K562 (cell line): Measurements from ENCODE around the gene DBF4B. TPM values are rescaled to one million over a fixed set of nuclear protein-coding genes. Genes with fewer than 3 reads are reported as not detected.

ENCODE experiments used
- ATAC-seq: fragments of 200-7000 bp; cut with Tn5 transposase; 3 replicates; pipeline ENCODE4 v1.9.1; 2020; ENCODE audit warnings: moderate library complexity
- BruUV-seq: library from RNA; stranded (reverse); fragments of 400-500 nt; replicated peaks from 2 replicates; lab custom pipeline; 2021; lab: Mats Ljungman, UMichigan
- CTCF ChIA-PET: fragments of 300-600 bp; formaldehyde crosslinking; extraction: SDS; loops from one replicate; lab custom pipeline; 2021; ENCODE audit warnings: low intra/inter-chr PET ratio; lab: Yijun Ruan, JAX
- POLR2A ChIA-PET: fragments of 300-600, 350-650 bp; sonication (Branson Sonifier 250); formaldehyde crosslinking; extraction: SDS; loops from one replicate; lab custom pipeline; 2021; ENCODE audit warnings: antibody characterized with exemption, inconsistent platforms; lab: Yijun Ruan, JAX
- DNase-seq, 4 experiments: peaks; one replicate each; pipeline versions ENCODE4 v3.0.0 to v3.0.0-alpha.2; 2011 to 2018; ENCODE audit warnings: low spot score in 3 of 4, mixed read lengths in 3 of 4; ENCODE audit errors: extremely low read depth in 1 of 4
- FAIRE-seq: peaks from 2 replicates; lab custom pipeline; 2011; peaks lifted over from hg19 to GRCh38; lab: Jason Lieb, UNC
- H2AFZ ChIP-seq: 2 replicates; pipeline ENCODE4 v1.6.0; 2011; ENCODE audit warnings: low read depth, low read length, control low read depth, inconsistent platforms
- H3K27ac ChIP-seq: fragments of 200-600 bp; 3 replicates; pipeline ENCODE4 v1.8.0; 2011; ENCODE audit warnings: low read depth, mild to moderate bottlenecking, control low read depth, inconsistent platforms, low read length, moderate library complexity, mixed read lengths; ENCODE audit errors: extremely low read depth
- H3K27me3 ChIP-seq, 2 experiments: fragments of 300-600 bp in 1 of 2; 2 replicates in 1 of 2; 3 replicates in 1 of 2; pipeline versions ENCODE4 v1.6.0 to v1.8.0; 2011; ENCODE audit warnings: inconsistent platforms in 2 of 2, low read length in 2 of 2, mild to moderate bottlenecking in 1 of 2, mixed read lengths in 1 of 2, moderate library complexity in 1 of 2; ENCODE audit not compliant: control insufficient read depth in 2 of 2, insufficient read depth in 2 of 2
- H3K36me3 ChIP-seq: fragments of 300-600 bp; 3 replicates; pipeline ENCODE4 v1.8.0; 2011; ENCODE audit warnings: mild to moderate bottlenecking, low read length, inconsistent platforms; ENCODE audit not compliant: control insufficient read depth, insufficient read depth
- H3K4me1 ChIP-seq, 2 experiments: fragments of 200-600 bp in 1 of 2; replicated peaks in 1 of 2; 2 replicates in 1 of 2; 3 replicates in 1 of 2; pipeline versions ENCODE4 v1.5.1 to v1.8.0; 2011; ENCODE audit warnings: inconsistent platforms in 2 of 2, low read length in 2 of 2, mild to moderate bottlenecking in 1 of 2, mixed read lengths in 1 of 2, moderate library complexity in 1 of 2; ENCODE audit not compliant: control insufficient read depth in 2 of 2, insufficient read depth in 2 of 2
- H3K4me2 ChIP-seq: 2 replicates; pipeline ENCODE4 v1.6.1; 2011; ENCODE audit warnings: low read length, control low read depth, inconsistent platforms, mixed read lengths; ENCODE audit not compliant: insufficient read depth
- H3K4me3 ChIP-seq: fragments of 200-600 bp; sonication (generic), shearing (Covaris generic); 2 replicates; pipeline ENCODE4 v1.5.1; 2016; ENCODE audit warnings: control low read depth, inconsistent platforms
- H3K79me2 ChIP-seq: fragments of 200-600 bp; 3 replicates; pipeline ENCODE4 v1.8.0; 2011; ENCODE audit warnings: low read length, inconsistent platforms; ENCODE audit not compliant: control insufficient read depth, insufficient read depth
- H3K9ac ChIP-seq, 2 experiments: 2 replicates each; pipeline versions ENCODE4 v1.6.0 to v1.6.1; 2011; ENCODE audit warnings: low read depth in 2 of 2, low read length in 2 of 2, control low read depth in 1 of 2, inconsistent platforms in 1 of 2, mild to moderate bottlenecking in 1 of 2, mixed read lengths in 1 of 2; ENCODE audit not compliant: insufficient read depth in 1 of 2
- H3K9me1 ChIP-seq: one replicate; pipeline ENCODE4 v1.6.0; 2011; ENCODE audit warnings: inconsistent platforms, mild to moderate bottlenecking, low read length, moderate library complexity; ENCODE audit not compliant: control insufficient read depth, insufficient read depth
- H3K9me3 ChIP-seq: replicated peaks from 2 replicates; pipeline ENCODE4 v1.5.1; 2011; ENCODE audit warnings: low read depth, low read length, inconsistent platforms; ENCODE audit not compliant: control insufficient read depth, insufficient read depth
- H4K20me1 ChIP-seq: replicated peaks from 2 replicates; pipeline ENCODE4 v1.6.1; 2011; ENCODE audit warnings: low read length, inconsistent platforms, mixed read lengths; ENCODE audit not compliant: control insufficient read depth, insufficient read depth
- BRD4 ChIP-seq: fragments of 200-600 bp; sonication (generic); IDR thresholded peaks from 2 replicates; pipeline ENCODE4 v1.6.1; 2017; ENCODE audit warnings: inconsistent platforms
- DNMT1 ChIP-seq: fragments of 450-650 bp; IDR thresholded peaks from 2 replicates; pipeline ENCODE4 v1.6.1; 2016; ENCODE audit warnings: antibody characterized with exemption, mild to moderate bottlenecking
- FOXJ3 ChIP-seq: sonication (generic); formaldehyde crosslinking; IDR thresholded peaks from 2 replicates; pipeline ENCODE4 v1.4.0; 2020; ENCODE audit warnings: mild to moderate bottlenecking, missing genetic modification reagents
- IRF2 ChIP-seq: sonication (generic); formaldehyde crosslinking; IDR thresholded peaks from 2 replicates; pipeline ENCODE4 v1.8.1; 2022; ENCODE audit warnings: mild to moderate bottlenecking, missing genetic modification reagents
- RAD51 ChIP-seq: fragments of 450-650 bp; IDR thresholded peaks from 2 replicates; pipeline ENCODE4 v1.7.1; 2016; ENCODE audit warnings: low read depth, mild to moderate bottlenecking, borderline replicate concordance
- RBM25 ChIP-seq: fragments of 200-400 bp; formaldehyde crosslinking; IDR thresholded peaks from 2 replicates; pipeline ENCODE4 v1.6.1; 2018; ENCODE audit warnings: low read length, low read depth, moderate library complexity; ENCODE audit not compliant: severe bottlenecking
- SMARCC2 ChIP-seq: fragments of 450-650 bp; IDR thresholded peaks from 2 replicates; pipeline ENCODE4 v1.6.1; 2017; ENCODE audit warnings: antibody characterized with exemption, moderate library complexity, mild to moderate bottlenecking, low read depth
- SNAPC5 ChIP-seq: fragments of 250-450 bp; sonication (Bioruptor Pico); IDR thresholded peaks from 2 replicates; pipeline ENCODE4 v1.8.0; 2021; ENCODE audit warnings: moderate library complexity, mild to moderate bottlenecking, inconsistent platforms
- TAF7 ChIP-seq: fragments of 450-650 bp; IDR thresholded peaks from 2 replicates; pipeline ENCODE4 v1.6.1; 2016; ENCODE audit warnings: missing genetic modification characterization, missing compliant biosample characterization
- THRAP3 ChIP-seq: fragments of 450-650 bp; IDR thresholded peaks from 2 replicates; pipeline ENCODE4 v1.6.1; 2016; ENCODE audit warnings: mild to moderate bottlenecking, inconsistent platforms, borderline replicate concordance
- TRIM24 ChIP-seq, 2 experiments: fragments of 450-650 bp; IDR thresholded peaks; 2 replicates each; pipeline ENCODE4 v1.6.1; 2016
- ZKSCAN1 ChIP-seq: fragments of 150-350 bp; IDR thresholded peaks from 2 replicates; pipeline ENCODE4 v1.6.1; 2016; ENCODE audit warnings: low read depth, low read length
- ZNF143 ChIP-seq: sonication (generic); formaldehyde crosslinking; IDR thresholded peaks from 2 replicates; pipeline ENCODE4 v1.9.0; 2022; ENCODE audit warnings: mild to moderate bottlenecking, missing genetic modification reagents
- ZNF280A ChIP-seq: fragments of 450-650 bp; IDR thresholded peaks from 2 replicates; pipeline ENCODE4 v1.6.1; 2018; ENCODE audit warnings: mild to moderate bottlenecking, low read depth; ENCODE audit not compliant: partially characterized antibody
- ZNF696 ChIP-seq: fragments of 250-450 bp; sonication (Bioruptor Pico); conservative IDR thresholded peaks from 2 replicates; pipeline ENCODE4 v1.4.0; 2020; ENCODE audit warnings: mild to moderate bottlenecking, moderate library complexity
- ZNF699 ChIP-seq: fragments of 250-450 bp; sonication (Bioruptor Pico); IDR thresholded peaks from 2 replicates; pipeline ENCODE4 v1.8.0; 2021; ENCODE audit warnings: mild to moderate bottlenecking, moderate library complexity; ENCODE audit not compliant: insufficient replicate concordance
- WGBS: fragments of 100-300 bp; shearing (Covaris generic); methylation state at CpG from one replicate; pipeline ENCODE4 v1.1.6; 2016; ENCODE audit warnings: low coverage, mixed read lengths; ENCODE audit not compliant: insufficient coverage; ENCODE audit errors: missing lambda C conversion rate; 5-methylcytosine and 5-hydroxymethylcytosine counted together
- in situ Hi-C: fragments of 300-500 bp; cut with MboI; formaldehyde crosslinking; loops from 4 replicates; pipeline ENCODE4 v1.15.0; 2018; ENCODE audit warnings: inconsistent platforms, mixed read lengths
- intact Hi-C: fragments of 100-400 bp; cut with micrococcal nuclease; formaldehyde crosslinking; loops from 2 replicates; pipeline ENCODE4 v1.14.2; 2022
- polyA plus RNA-seq, 8 experiments: library from polyadenylated mRNA; depleted of rRNA in 4 of 8; stranded (reverse) in 5 of 8; unstranded in 3 of 8; fragments of >200 nt; fragmentation: Nextera tagmentation in 2 of 8; fragmentation: Illumina TruSeq in 1 of 8; extraction: Ambion mirVana in 2 of 8; extraction: Trizol in 1 of 8; gene quantifications; 2 replicates each; pipeline versions ENCODE4 v1.2.1 to v1.2.3, GENCODE V29; 2011 to 2014; ENCODE audit warnings: inconsistent platforms in 1 of 8, missing spikeins in 1 of 8
- total RNA-seq, 7 experiments: library from RNA; depleted of rRNA in 6 of 7; stranded (reverse); fragments of >200 nt in 6 of 7; fragmentation: Illumina TruSeq in 2 of 7; extraction: Trizol in 2 of 7; gene quantifications; 2 replicates each; pipeline versions ENCODE4 v1.2.1 to v1.2.3, GENCODE V29; 2011 to 2021; ENCODE audit warnings: low replicate concordance in 1 of 7

DBF4B gene
- total and polyA plus RNA-seq, 9 of the 15 experiments (the other 6 are each of a cell fraction or from before 2014, with no cell fraction given) = 2.5 to 26.9 (median 14.6) TPM

DNA sequence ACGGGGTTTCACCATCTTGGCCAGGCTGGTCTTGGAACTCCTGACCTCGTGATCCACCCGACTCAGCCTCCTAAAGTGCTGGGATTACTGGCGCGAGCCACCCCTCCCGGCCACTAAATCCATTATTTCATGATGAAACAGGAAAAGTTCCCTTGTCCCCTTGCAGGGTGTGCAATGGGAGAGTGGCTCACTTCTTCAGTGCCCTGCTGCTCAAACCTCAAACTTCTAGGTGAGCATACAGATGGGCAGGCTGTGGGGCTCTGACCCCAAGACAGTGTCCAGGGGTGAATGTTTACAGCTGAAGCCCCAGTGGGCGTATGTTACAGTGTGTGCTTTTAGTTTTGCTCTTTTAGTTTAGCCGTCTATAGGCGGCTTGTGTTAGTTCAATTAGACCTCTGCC is 87.0 kb downstream of the DBF4B start:
- no peaks in the 10 kb centered on the region for H3K9me1 ChIP-seq
- BruUV-seq = no TSS peak
- peak overlapping the region; percentile 49 for H2AFZ ChIP-seq
- POLR2A ChIA-PET = interaction anchor here (1.6 kb wide), 1 partner anchor 26 kb away, joined by 6 read pairs; no protein-coding TSS in a partner anchor
- WGBS = 65% methylated on average over 9 of the region's 9 CpGs
- no peaks in the 10 kb centered on the region for H3K79me2 ChIP-seq
- no peaks in the 10 kb centered on the region for H3K36me3 ChIP-seq
- intact Hi-C loops (no loop called here), in situ Hi-C loops (no loop called here)
- peaks cover 9 to 10% of the 10 kb centered on the region in 2 experiments; a peak in 4 of 5 replicates for H3K27me3 ChIP-seq
- H3K4me3 ChIP-seq = no peak overlapping the region
- H3K9me3 ChIP-seq = no peaks in the 10 kb centered on the region
- FAIRE-seq (no peak), ATAC-seq (no peak; the same call in 2 of the 3 replicates), DNase-seq (no peak)
- H3K9ac ChIP-seq = no peak overlapping the region
- H3K27ac ChIP-seq = no peak overlapping the region
- H4K20me1 ChIP-seq = no peaks in the 10 kb centered on the region
- CTCF ChIA-PET = no interaction called here
- TF ChIP-seq RAD51 (no peak), SNAPC5 (CRISPR knock-in tag) (no peak), IRF2 (no peak), TRIM24 (IDR thresholded peaks at IDR 0.05) (no peak), ZNF696 (CRISPR knock-in tag) (no peak), BRD4 (no peak), FOXJ3 (no peak), ZKSCAN1 (no peak), THRAP3 (no peak), ZNF280A (no peak), TAF7 (tag) (no peak), DNMT1 (no peak), RBM25 (no peak), SMARCC2 (no peak), ZNF143 (CRISPR knock-in tag) (no peak), ZNF699 (CRISPR knock-in tag) (no peak)
- H3K4me2 ChIP-seq = no peak overlapping the region
- H3K4me1 ChIP-seq = peaks cover 0 to 5% of the 10 kb centered on the region in 2 experiments; a peak in 4 of 5 replicates
